GM10266 (cell line): ENCODE measurements around the gene OR13G1.

Experiments
- DNase-seq: peaks from one replicate; pipeline ENCODE4 v3.0.0; 2012; ENCODE audit errors: extremely low spot score
- CTCF ChIP-seq: IDR thresholded peaks from 2 replicates; pipeline ENCODE4 v1.5.1; 2012; ENCODE audit warnings: mild to moderate bottlenecking, low read depth; ENCODE audit not compliant: control insufficient read depth, insufficient read depth; ENCODE audit errors: missing control alignments

Gene OR13G1

GRCh38 chr1:247669225-247669624, 10.3 kb downstream of the OR13G1 start:
- no peak for DNase-seq
- TF ChIP-seq CTCF, result no peak

- DNase-seq, result no peak
- TF ChIP-seq CTCF, result no peak
Observed at GRCh38 chr1:247656221-247656875, 23.2 kb downstream of the OR13G1 start.

- TF ChIP-seq CTCF, result no peak
Observed at GRCh38 chr1:247653040-247653439, 26.5 kb downstream of the OR13G1 start.

GRCh38 chr1:247647864-247648263, 31.7 kb downstream of the OR13G1 start:
- no peak for DNase-seq
- TF ChIP-seq CTCF, result no peak

More at GRCh38 chr1:247653040-247653439, 26.5 kb downstream of the OR13G1 start:
- no peak for DNase-seq

GRCh38 chr1:247646867-247647266, 32.7 kb downstream of the OR13G1 start:
- no peak for TF ChIP-seq CTCF
- no peak for DNase-seq

GRCh38 chr1:247642742-247643141, 36.8 kb downstream of the OR13G1 start:
- TF ChIP-seq CTCF, result no peak
- no peak for DNase-seq

- no peak for TF ChIP-seq CTCF
- DNase-seq, result no peak
Observed at GRCh38 chr1:247639381-247639981, 40.1 kb downstream of the OR13G1 start.
